Esophagus squamous epithelium (tissue), 4 donors: ENCODE results near the gene GLRA1.

Experiments used
- CTCF ChIP-seq, 6 experiments: fragments of 450-650 bp in 4 of 6; fragments of 200-600 bp in 2 of 6; sonication (generic) in 2 of 6; IDR thresholded peaks; one replicate each; pipeline ENCODE4 v1.5.1; 2016 to 2019; ENCODE audit warnings: antibody characterized with exemption in 6 of 6, mild to moderate bottlenecking in 4 of 6, moderate library complexity in 4 of 6
- POLR2A ChIP-seq, 4 donors: fragments of 450-650 bp; IDR thresholded peaks; one replicate each; pipeline ENCODE4 v1.6.1; 2017; ENCODE audit warnings: antibody characterized with exemption in 4 of 4, mild to moderate bottlenecking in 4 of 4, moderate library complexity in 3 of 4

GRCh38 chr5:151775025-151775606, 149.5 kb downstream of the GLRA1 start:
- TF ChIP-seq CTCF (IDR thresholded peaks at IDR 0.05) (no peak), POLR2A (IDR thresholded peaks at IDR 0.05) (no peak)
